Psoas muscle (tissue), 8 donors: ENCODE results near the gene GRIK1. TPM values are rescaled to one million over a fixed set of nuclear protein-coding genes. Genes with fewer than 3 reads are reported as not detected.

Experiments
- ATAC-seq, 4 donors: fragments of 200-7000 bp; cut with Tn5 transposase; one replicate each; pipeline ENCODE4 v1.9.1; 2020; ENCODE audit warnings: moderate library complexity in 3 of 4, mild to moderate bottlenecking in 2 of 4
- DNase-seq, 2 donors: peaks; one replicate each; pipeline ENCODE4 v3.0.0-alpha.2; 2020
- H3K27ac ChIP-seq: fragments of 200-600 bp; one replicate; pipeline ENCODE4 v1.8.0; 2022
- H3K27me3 ChIP-seq, 3 donors: fragments of 200-600 bp in 1 of 3; one replicate each; pipeline versions ENCODE4 v1.6.1 to v1.8.0; 2013 to 2022; ENCODE audit warnings: low read length in 2 of 3, mild to moderate bottlenecking in 2 of 3, moderate library complexity in 1 of 3; ENCODE audit not compliant: insufficient read depth in 3 of 3
- H3K36me3 ChIP-seq, 2 donors: fragments of 200-600 bp in 1 of 2; one replicate each; pipeline versions ENCODE4 v1.6.1 to v1.8.0; 2013 to 2022; ENCODE audit warnings: low read depth in 1 of 2, mild to moderate bottlenecking in 1 of 2, moderate library complexity in 1 of 2; ENCODE audit not compliant: insufficient read depth in 1 of 2
- H3K4me1 ChIP-seq: fragments of 200-600 bp; one replicate; pipeline ENCODE4 v1.8.0; 2022
- H3K4me3 ChIP-seq: fragments of 200-600 bp; one replicate; pipeline ENCODE4 v1.8.0; 2022; ENCODE audit warnings: mild to moderate bottlenecking
- H3K9me3 ChIP-seq: fragments of 200-600 bp; one replicate; pipeline ENCODE4 v1.8.0; 2022
- WGBS, 3 donors: extraction: QIAGEN DNeasy Blood & Tissue Kit; methylation state at CpG; one replicate each; pipeline versions ENCODE4 v1.1.6 to v1.1.7; 2013; 5-methylcytosine and 5-hydroxymethylcytosine counted together
- intact Hi-C, 2 donors: fragments of 100-400 bp; cut with DNase I; formaldehyde crosslinking; loops; one replicate each; pipeline versions ENCODE4 v1.11.0 to v1.14.2; 2022
- polyA plus RNA-seq, 3 donors: library from polyadenylated mRNA; stranded (reverse); fragments of 200-250 nt; gene quantifications; one replicate each; pipeline ENCODE4 v1.2.3, GENCODE V29; 2013
- total RNA-seq, 4 donors: library from RNA; stranded (reverse); fragmentation: NEBNext Ultra II Directional in 2 of 4; extraction: Animal tissue kit (Norgen Biotek cat#: 25700) in 2 of 4; gene quantifications; one replicate each; pipeline versions ENCODE4 v1.2.1 to v1.2.4, GENCODE V29; 2021 to 2023
- TF ChIP-seq, protein P1 (sequence below): fragments of 200-600 bp; IDR thresholded peaks from one replicate; pipeline ENCODE4 v1.8.0; 2022; ENCODE audit warnings: antibody characterized with exemption
- donor health status: healthy with polysubstance abuse.
- donor health status: DM: no; HTN: no; CAD: no; lungs with moderate emphysema.
- donor health status: Bipolar disorder and iron deficiency.
- donor health status: healthy.
- donor health status: DM: yes; HTN: yes; CAD: no.
- donor health status: DM: no; HTN: no; CAD: no.
- donor health status: DM: no; HTN: no; CAD: no.
- donor health status: DM: yes; HTN: yes; CAD: no.

GRIK1 gene
- total and polyA plus RNA-seq, 7 donors, result 0.01 to 0.04 TPM; not detected in 5

DNA sequence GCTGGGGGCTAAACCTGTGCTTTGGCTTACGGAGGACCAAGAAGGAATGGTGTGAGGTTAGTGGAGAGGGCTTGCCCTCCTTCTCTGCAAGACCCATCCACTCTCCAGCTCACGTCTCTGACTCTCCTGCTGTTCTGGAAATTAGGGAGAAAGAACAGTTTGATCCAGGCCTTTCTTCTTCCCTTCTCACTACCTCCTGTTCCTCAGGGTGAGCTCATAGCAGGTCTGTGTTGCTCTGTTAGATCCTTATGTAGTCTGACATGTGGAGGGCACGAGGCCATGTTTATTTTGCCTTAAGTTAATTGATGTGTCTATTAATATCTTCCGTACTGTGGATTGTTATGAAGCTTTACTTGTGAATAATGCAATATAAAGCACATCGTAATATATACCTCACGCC, 315.0 kb downstream of the GRIK1 start:
- TF ChIP-seq, protein P1, sequence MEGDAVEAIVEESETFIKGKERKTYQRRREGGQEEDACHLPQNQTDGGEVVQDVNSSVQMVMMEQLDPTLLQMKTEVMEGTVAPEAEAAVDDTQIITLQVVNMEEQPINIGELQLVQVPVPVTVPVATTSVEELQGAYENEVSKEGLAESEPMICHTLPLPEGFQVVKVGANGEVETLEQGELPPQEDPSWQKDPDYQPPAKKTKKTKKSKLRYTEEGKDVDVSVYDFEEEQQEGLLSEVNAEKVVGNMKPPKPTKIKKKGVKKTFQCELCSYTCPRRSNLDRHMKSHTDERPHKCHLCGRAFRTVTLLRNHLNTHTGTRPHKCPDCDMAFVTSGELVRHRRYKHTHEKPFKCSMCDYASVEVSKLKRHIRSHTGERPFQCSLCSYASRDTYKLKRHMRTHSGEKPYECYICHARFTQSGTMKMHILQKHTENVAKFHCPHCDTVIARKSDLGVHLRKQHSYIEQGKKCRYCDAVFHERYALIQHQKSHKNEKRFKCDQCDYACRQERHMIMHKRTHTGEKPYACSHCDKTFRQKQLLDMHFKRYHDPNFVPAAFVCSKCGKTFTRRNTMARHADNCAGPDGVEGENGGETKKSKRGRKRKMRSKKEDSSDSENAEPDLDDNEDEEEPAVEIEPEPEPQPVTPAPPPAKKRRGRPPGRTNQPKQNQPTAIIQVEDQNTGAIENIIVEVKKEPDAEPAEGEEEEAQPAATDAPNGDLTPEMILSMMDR, result no peak
- H3K9me3 ChIP-seq, result no peaks in the 10 kb centered on the region
- ATAC-seq, result no peak
- no peak for DNase-seq
- H3K4me1 ChIP-seq, result no peaks in the 10 kb centered on the region
- intact Hi-C loops, result no loop called here
- H3K36me3 ChIP-seq, result no peaks in the 10 kb centered on the region
- no peaks in the 10 kb centered on the region for H3K27me3 ChIP-seq
- 88 to 94% (median 91%) methylated on average over 6 of the region's 6 CpGs for WGBS, 3 donors
- H3K4me3 ChIP-seq, result no peak overlapping the region
- H3K27ac ChIP-seq, result no peak overlapping the region

DNA sequence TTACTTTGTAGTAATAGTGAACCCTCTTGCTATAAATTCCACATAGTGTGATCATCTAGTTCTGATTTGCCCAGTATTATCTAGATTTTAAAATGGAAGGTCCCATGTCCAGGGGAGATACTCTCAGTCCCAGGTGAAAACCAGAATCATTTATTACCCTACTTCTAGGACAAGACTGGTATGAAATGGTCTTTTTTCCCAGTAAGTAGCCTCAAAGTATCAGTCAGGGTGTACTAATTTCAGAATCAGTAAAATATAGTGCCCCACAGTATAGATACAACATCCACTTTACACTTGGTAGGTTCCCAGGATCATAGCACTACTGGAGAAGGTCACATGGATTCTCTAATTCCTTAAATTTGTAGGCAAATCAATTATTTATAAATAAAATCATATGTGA, 318.3 kb downstream of the GRIK1 start:
- H3K9me3 ChIP-seq, result no peaks in the 10 kb centered on the region
- no peak for ATAC-seq
- no peak overlapping the region for H3K4me3 ChIP-seq
- intact Hi-C loops, result loop anchor here in 1 of 2 donors (2.0 kb wide), 1 partner anchor 79 kb away; no protein-coding TSS in a partner anchor
- H3K27ac ChIP-seq, result no peak overlapping the region
- H3K4me1 ChIP-seq, result no peaks in the 10 kb centered on the region
- TF ChIP-seq, protein P1, result no peak
- H3K27me3 ChIP-seq, result no peaks in the 10 kb centered on the region
- H3K36me3 ChIP-seq, result no peaks in the 10 kb centered on the region
- no peak for DNase-seq

DNA sequence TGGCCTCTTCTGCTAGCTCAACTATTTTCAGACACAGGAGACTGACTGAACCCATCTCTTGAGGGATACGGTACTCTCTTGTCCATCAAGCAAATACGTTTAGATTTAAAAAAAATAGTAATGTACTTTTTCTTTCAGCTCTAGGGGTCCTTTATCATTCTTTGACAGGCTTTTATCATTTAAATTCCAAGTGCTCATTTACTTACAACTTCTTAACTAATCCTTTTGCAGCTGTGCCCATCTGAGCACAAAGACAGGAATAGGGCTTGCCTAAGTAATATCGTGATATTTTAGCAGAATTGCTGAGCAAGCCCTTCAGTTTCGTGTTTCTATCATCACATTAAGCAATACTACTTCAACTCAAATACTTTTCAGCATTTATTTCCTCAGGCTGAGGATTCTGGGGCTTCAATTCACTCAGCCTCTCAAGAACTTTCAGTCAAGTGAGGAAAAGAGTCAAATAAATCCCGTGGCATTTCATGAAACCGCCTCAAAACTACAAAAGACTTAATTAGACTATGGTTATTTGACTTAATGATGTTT, 323.5 kb downstream of the GRIK1 start:
- DNase-seq (no peak), ATAC-seq (no peak)
- Histone ChIP-seq H3K9me3 (no peaks in the 10 kb centered on the region), H3K4me1 (no peaks in the 10 kb centered on the region), H3K36me3 (no peaks in the 10 kb centered on the region), H3K4me3 (no peak overlapping the region), H3K27ac (no peak overlapping the region), H3K27me3 (no peaks in the 10 kb centered on the region)
- TF ChIP-seq, protein P1, result no peak
- 43 to 62% (median 58%) methylated on average over 6 of the region's 6 CpGs for WGBS, 3 donors
- intact Hi-C loops, result no loop called here

DNA sequence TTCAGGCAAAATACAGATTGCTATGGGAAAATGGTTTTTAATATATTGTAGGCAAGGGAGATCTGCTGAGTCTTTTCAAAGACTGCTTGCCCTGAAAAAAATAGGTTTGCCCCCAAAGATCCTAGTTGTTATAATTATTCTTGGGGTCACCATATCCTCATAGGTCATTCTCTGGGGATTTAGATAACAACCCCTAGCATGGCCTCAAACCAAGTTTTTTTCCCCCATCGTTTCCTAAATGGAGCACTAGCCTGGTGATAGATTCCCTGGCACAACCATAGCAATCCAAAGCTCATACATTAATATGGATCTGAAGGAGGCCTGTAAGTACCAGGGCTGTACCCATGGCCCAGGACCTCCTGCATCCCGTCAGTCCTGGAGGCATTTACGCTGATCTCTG, 325.9 kb downstream of the GRIK1 start:
- ATAC-seq, result no peak
- Histone ChIP-seq H3K9me3 (no peaks in the 10 kb centered on the region), H3K4me1 (no peaks in the 10 kb centered on the region), H3K27me3 (no peaks in the 10 kb centered on the region), H3K4me3 (no peak overlapping the region), H3K27ac (no peak overlapping the region), H3K36me3 (no peaks in the 10 kb centered on the region)
- intact Hi-C loops, result no loop called here
- TF ChIP-seq, protein P1, result no peak
- 91 to 93% (median 92%) methylated on average over 3 of the region's 3 CpGs for WGBS, 3 donors
- no peak for DNase-seq

DNA sequence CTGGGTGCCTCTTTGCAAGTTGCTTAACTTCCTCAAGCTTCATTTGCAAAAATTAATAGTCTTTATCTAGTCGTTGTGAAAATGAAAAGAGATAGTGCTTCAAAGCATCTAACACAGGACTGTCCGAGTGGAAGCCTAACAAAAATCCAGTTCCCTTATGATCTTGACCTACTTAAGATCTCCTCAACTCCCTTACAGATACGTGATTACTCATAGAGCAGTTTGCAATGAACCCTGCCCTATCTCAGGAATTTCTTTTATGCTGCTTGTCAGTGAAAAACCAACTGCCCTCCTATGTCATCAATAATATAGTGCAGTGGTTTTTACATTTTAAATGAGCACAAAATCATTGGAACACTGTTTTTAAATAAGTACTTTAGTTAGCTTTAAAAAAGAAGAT, 326.8 kb downstream of the GRIK1 start:
- H3K9me3 ChIP-seq, result no peaks in the 10 kb centered on the region
- H3K27ac ChIP-seq, result no peak overlapping the region
- ATAC-seq (no peak), DNase-seq (no peak)
- H3K36me3 ChIP-seq, result no peaks in the 10 kb centered on the region
- intact Hi-C loops, result no loop called here
- no peaks in the 10 kb centered on the region for H3K4me1 ChIP-seq
- TF ChIP-seq, protein P1, result no peak
- WGBS, 3 donors, result 58 to 61% (median 59%) methylated on average over 3 of the region's 3 CpGs
- no peaks in the 10 kb centered on the region for H3K27me3 ChIP-seq
- no peak overlapping the region for H3K4me3 ChIP-seq
